GM18519 (cell line): ENCODE data around the gene IL5.
"Not testable (repeated sequence)": the region's sequence is repeated elsewhere in the genome, so short reads cannot be mapped to it uniquely, and the experiment has no call there.

Source experiments
- ATAC-seq: cut with Tn5 transposase; IDR thresholded peaks from one replicate; pipeline ENCODE4 v1.9.1; 2021; ENCODE audit warnings: mild to moderate bottlenecking, moderate library complexity; ENCODE audit not compliant: unreplicated experiment, low FRiP score

Gene IL5

DNA sequence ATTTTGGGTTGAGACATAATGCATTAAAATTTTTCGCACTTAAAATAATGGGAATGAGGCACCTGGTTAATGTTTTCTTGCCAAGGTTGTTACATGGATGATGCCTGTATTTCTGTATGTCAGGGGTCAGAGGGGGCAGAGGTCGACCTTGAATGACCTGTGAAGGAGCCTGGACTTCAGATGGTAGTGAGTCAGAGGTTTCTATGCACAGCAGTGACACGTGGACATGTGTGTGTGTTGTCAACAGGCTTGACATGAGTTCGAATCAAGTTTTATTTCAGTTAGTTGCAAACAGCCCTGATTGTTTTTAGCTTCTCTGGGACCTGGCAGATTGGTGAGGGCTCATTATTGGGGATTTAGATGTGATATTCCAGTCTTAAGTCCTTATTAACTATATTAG, 3.6 kb downstream of the IL5 start:
- no peak for ATAC-seq

DNA sequence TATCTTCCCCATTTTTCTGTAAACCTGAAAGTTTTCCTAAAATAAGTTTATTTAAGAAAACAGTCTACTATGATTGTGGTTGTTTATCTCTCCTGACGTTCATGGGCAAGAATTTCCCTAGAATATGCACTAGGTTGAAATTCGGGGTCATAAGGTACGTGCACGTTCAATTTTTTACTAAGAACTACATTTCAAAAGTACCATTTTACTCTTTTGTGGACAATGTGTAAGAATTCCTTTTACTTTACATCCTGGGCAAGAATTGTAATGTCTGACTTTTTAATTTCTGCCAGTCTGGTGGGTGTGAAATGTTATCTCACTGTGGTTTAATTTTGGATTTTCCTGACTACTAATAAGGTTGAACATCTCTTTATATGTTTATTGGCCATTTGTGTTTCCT, 12.4 kb downstream of the IL5 start:
- no peak for ATAC-seq

DNA sequence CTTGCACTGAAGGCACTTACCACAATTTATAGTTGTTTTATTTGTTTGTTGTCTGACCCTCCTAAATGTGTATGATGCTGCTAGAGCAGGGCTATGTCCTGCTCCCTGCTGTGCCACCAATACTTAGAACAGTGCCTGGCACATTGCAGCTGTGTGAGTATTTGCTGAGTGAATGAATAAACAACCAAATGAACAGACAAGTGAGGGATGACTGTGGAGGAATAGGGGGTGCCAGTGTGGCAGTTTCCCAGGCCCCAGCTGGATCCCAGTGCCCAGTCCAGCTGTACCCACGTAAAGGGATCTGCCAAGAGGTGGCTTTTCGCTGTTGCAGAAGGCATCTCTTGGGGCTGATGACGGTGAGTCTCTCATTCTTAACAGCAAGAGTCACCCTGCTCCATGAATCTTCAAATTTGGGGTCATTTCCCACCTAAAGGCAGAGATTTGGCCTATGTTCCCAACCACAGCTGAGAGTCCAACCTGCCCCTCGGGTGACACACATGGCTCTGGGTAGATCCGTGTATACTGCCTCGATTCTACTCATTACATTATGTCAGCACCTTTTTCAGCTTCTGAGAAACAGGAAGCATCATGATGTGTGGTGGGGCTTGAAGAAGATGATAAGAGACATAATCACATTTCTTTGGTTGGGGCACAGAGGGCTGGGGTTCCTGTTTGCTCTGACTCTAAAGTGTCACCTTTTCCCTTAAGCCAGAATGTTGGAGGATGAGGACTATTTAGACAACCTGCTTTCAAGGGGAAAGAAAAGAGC, 14.3 kb downstream of the IL5 start:
- ATAC-seq = no peak

DNA sequence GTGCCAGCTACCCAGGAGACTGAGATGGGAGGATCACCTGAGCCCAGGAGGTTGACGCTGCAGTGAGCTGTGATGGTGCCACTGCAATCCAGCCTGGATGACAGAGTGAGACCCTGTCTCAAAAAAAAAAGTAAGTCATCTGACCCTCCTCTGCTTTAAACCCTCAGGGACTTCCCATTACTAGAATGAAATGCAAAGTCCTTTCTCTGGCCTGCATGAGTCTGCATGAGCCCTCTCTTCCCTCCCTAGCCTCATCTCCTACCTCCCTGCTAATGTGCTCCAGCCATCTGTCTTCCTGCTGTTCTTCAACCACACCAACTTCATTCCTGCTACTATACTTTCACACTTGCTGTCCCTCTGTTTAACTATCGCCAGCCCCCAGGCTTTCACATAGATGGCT, 15.3 kb downstream of the IL5 start:
- ATAC-seq = no peak

DNA sequence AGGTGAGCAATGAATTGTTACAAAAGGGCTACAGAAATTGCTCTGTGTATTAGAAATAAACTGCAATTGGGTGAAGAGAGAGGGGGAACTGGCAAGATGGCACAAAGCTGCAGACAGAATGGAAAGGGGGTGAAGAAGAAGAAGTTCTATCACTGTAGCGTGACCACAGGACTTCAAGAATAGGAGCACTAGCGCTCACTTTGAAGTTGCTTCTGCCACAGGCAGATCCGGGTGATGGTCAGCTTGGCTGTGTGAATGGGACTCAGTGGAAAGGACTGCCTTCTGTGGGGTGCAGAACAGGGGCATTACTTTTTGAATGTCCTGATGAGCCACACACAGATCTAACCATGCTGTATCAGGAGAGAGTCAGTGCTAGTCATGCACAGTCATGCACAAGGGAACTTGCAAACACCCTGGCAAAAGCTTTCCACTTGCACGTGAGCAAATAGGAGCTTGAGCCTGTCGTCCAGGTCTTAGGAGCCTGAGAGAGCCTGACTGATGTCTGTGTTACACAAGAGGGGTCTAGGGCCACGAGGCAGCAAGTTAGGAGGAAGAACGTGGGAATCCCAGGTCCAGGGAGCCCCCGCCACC, 16.3 kb downstream of the IL5 start:
- no peak for ATAC-seq

DNA sequence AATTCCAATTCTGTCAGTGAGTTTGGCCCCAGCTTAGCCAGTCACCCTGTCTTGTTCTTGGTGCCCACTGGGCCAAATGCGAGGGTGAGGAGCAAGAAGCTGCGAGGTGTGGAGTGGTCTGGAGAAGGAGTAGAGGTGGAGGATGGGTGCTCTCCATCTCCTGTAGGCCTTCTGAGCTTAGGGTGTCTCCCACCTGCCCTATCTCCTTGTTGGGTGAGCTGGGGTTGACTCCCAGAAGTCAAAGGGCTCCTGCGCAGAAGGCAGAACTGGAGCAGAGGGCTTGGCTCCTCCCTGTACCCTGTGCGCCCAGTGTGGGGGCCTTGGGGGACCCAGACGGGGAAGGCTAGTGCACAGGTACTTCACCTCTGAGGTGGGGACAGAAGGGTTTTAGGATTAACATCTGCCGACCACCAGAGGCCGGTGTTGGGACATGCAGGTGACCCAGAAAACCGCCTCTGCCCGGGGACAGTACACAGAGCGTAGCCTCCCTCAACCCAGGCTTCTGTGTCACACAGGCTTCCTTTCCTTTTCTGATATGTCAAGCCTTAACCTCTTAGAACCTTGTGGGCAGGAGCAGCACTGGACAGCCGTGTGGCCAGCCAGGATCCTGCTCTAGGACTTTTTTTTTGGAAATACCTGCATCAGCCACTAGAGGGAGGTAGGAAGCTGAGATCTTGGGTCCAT, 16.9 kb downstream of the IL5 start:
- ATAC-seq = no peak

DNA sequence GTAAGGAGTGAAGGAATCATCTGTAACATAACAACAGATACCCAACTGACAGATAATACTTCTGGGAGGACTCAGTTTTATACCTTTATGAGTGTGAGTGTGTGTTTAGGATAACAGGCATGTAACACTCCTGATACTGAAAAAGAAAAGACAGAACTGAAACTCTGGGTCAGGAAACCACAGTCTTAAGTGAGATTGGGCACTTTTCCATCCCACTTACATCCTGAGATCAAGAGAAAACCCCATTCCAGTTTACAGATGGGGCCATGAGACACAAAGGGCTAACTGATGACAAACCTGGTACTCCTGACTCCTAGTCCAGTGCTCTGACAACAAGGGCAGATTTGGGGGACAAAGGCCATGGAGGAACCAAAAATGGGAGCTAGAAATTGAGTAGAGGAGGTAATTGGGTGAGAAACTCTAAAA, 18.0 kb downstream of the IL5 start:
- peak; percentile 70 for ATAC-seq

DNA sequence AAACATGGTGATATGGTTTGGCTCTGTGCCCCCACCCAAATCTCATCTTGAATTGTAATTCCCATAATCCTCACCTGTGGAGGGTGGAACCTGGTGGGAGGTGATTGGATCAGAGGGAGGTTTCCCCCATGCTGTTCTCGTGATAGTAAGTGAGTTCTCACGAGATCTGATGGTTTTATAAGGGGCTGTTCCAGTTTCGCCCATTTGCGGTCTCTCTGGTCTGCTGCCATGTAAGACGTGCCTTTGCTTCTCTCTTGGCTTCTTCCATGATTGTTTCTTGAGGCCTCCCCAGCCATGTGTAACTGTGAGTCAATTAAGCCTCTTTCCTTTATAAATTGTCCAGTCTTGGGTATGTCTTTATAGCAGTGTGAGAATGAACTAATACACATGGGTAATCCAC, 18.4 kb downstream of the IL5 start:
- not testable (repeated sequence) for ATAC-seq

DNA sequence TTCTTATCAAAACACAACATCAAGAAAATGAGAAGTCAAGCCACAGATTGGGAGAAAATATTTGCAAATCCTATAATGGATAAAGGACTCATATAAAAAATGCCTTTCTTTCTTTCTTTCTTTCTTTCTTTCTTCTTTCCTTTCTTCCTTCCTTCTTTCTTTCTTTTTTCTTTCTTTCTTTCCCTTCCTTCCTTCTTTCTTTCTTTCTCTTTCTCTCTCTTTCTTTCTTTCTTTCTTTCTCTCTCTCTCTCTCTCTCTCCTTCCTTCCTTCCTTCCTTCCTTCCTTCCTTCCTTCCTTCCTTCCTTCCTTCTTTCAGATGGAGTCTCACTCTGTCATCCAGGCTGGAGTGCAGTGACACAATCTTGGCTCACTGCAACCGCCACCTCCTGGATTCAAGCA, 21.3 kb downstream of the IL5 start:
- ATAC-seq = not testable (repeated sequence)

DNA sequence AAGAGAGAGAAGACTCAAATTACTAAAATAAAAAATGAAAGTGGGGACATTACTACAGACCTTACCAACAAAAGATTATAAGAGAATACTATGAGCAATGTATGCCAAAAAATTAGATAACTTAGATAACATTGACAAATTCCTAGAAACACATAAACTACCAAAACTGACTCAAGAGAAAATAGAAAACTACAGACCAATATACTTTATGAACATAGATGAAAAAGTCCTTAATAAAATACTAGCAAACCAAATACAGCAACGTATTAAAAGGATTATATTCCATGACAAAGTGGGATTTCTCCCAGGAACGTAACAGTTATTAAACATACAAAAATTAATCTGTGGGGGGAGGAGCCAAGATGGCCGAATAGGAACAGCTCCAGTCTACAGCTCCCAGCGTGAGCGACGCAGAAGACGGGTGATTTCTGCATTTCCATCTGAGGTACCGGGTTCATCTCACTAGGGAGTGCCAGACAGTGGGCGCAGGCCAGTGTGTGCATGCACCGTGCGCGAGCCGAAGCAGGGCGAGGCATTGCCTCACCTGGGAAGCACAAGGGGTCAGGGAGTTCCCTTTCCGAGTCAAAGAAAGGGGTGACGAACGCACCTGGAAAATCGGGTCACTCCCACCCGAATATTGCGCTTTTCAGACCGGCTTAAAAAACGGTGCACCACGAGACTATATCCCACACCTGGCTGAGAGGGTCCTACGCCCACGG, 29.5 kb downstream of the IL5 start:
- ATAC-seq = not testable (repeated sequence)

DNA sequence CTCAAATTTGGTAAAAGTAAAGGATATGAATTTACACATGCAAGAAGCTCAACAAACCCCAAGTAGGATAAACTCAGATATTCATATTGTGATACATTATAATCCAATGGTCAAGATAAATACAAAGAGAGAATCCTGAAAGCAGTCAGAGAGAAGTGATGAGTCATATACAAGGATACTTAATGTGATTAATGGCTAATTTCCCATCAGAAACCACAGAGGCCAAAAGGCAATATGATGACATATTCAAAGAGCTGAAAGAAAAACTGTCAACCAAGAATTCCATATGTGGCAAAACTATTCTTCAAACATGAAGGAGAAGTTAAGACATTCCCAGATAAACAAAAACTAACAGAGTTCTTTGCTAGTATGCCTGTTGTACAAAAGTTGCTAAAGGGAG, 33.2 kb downstream of the IL5 start:
- no peak for ATAC-seq

DNA sequence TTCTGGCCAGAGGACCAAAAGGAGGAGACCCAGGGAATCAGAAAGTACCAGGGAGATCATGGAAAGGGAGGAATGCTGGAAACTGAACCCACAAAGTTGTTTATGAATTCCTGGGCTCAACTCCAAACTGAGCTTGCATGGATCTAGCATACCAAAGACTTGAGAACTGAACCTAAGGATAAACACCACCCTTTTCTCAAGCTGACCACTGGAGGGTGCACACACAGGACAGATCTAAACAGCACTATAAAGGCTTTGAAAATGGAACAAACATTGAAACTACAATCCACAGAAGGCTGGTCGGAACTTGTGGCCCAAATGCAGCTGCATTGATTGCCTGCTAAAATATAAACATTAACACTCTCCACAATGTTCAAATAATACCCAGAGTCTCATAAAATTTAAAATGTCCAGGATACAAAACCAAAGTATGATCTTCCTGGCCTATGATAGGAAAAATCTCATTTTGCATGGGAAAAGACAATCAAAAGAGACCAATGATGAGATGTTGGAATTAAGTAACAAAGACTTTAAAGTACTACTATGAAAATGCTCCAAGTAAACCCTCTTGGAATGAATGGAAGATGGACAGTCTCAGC, 37.1 kb downstream of the IL5 start:
- ATAC-seq = no peak

DNA sequence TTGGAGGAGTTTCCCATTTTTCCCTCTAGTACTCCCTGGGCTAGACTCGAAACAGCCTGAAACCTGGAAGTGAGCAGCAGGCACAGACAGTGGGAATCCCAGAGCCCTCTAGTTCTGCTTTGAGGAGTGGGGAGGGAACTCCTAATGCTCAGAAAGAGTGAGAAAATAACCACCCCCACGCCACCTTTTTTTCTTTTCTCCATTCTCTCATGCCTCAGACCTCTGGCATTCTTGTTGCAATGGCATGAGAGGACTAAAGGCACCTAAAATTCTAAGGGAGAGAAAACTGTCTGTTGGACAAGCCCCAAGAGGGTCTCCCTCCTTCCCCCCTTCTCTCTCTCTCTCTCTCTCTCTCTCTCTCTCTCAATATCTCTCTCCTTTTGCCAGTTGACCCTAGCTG, 37.7 kb downstream of the IL5 start:
- no peak for ATAC-seq

DNA sequence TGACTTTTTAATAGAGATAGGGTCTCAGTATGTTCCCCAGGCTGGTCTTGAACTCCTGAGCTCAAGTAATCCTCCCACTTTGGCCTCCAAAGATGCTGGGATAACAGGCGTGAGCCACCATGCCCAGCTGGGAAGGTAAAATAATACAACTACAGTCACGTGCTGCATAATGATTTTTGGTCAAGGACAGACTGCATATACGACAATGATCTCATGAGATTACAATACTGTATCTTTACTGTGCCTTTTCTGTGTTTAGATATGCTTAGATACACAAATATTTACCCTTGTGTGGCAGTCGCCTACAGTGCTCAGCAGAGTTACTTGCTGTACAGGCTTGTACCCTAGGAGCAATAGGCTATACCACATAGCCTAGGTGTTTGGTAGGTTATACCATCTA, 38.6 kb downstream of the IL5 start:
- ATAC-seq = no peak

DNA sequence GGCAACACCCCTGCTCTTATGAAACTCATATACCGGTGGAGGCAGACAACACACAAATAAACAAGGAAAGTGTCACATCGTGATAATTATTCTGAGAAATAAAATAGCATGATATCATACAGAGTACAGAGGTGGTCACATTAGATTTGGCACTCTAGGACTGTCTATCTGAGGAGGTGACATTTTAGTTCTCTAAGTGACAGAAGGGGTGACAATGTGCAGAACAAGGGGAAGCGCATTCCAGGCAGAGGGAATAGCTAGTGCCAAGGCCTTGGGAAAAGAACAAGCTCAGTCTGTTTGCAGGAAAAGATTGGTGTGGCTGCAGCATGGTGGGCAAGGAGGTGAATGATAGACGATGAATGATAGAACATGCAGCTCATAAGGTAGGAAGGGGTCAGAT, 40.1 kb downstream of the IL5 start:
- no peak for ATAC-seq

DNA sequence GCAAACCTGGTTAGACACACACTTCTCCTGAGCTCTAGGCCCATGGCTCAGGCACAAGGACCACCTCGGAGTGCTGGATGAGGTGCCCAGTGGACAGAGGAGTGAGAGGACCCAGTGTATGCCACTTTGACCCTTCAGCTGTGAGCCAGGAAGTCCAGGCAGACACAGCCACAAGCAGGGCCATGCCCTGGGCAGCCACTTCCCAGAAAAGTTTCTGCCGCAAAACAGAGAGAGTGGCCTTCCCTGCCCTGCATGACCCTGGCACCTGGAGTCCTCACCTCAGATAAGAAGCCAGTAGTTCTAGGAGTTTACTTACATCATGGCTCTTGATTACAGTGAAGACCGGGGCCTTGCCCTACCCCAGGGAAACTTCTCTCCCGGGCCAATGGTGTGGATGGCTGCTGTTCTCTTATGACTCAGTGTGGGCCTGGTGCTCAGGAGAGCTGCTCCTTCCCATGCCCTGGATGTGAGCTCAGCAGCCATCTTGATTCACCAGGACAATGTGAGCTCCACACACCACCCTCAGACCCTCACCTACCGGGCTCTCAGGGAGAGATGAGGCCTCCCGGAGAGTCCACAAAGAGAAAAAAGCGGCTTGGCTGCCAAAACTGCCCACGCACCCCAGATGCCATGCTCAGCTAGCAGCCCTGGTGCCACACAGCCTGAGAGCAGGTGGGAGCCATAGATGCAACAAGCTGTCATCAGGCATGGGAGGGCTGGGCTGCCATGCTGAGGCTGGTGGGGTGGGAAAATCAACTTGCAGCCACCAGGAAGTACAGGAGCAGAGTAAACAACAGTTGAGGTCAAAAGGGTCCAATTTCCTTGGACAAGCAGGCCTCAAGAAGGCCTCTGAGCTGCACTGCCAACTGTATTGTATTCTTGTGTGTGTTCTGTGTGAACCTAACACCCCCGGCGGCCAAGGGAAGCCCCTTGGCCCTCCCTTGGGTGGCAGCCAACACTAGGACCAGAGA, 41.1 kb downstream of the IL5 start:
- no peak for ATAC-seq

DNA sequence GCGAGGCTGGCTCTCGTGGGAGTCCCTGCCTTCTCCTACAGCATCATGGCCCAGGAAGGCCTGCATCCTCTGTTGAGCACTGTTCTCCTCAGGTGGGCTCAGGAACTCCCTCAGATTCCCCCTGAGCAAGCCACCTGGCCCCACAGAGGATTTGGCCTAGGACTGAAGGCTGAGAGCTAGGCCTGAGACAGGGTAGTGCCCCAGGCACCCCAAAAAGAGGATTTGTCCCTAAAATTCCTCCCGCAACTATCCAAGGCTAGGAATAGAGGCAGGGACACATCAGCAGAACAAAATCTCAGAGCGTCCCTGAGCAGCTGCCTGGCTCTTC, 41.7 kb downstream of the IL5 start:
- no peak for ATAC-seq

DNA sequence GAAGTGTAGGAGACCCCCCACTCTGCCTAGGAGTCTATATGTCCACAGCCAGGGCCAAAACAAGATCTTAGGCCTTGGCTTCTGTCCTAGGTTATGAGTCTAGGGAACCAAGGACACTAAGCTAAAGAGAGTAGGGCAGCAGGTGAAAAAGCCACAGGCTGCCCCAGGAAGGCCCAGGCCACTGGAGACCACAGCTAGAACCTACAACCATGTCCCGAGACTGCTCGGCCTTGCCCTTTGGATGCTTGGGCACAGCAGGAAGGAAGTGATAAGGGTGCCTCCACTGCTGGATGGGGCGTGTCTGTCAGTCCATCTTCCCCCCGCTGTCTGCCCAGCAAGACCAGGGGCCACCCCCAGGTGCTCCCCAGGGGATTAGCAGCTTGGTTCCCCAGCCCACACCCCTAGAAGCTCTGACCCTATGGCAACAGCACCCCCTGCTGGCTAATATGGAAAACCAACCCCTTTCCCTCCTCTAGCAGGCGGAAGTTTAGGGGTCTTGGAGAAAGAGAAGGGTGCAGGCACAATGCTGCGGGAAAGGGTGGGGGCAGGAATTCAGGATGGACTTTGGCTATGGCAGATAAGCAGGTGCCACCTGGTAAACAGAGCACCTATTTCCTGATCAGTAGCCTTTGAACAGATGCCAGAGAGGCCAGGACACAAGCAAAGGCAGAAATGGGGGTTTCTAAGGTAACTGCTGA, 42.2 kb downstream of the IL5 start:
- no peak for ATAC-seq

DNA sequence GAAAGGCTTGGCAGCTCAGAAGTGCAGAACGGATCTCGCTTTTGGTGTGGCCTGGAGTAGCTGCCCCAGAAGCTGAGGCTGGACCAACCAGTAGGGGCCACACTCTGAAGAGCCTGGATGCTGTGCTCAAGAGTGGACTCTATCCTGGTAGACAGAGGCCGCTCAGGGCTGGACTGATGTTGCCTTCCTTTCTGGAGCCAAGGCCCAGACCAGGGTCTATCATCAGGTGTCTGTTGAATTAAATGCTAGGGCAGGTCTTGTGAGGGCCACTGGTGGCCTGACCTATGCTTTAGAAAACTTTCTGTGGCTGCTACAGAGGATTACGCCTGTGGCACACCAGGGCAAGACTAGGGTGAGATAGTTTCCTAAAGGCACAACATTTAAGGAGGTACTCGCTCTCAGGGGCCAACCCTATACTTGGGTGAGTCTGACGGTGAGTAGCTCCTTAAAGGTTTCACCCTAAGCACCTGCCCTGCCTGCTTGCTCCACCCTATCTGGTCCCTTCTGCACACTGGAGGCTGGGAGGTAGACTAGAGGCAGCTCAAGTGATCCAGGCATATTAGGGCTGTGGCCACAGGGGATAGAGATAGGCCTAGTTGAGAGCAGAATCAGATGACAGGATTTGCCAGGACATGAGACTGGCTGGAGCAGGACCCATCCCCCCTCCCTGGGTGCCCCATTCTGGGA, 42.9 kb downstream of the IL5 start:
- ATAC-seq = no peak
